CD4-positive, alpha-beta memory T cell (primary cell): ENCODE results near the gene TTC27. TPM values are rescaled to one million over a fixed set of nuclear protein-coding genes. Genes with fewer than 3 reads are reported as not detected.

ENCODE experiments used
- CTCF ChIA-PET: fragments of 350-600 bp; sonication (Branson Sonifier 250); formaldehyde crosslinking; loops from one replicate; lab custom pipeline; 2021; ENCODE audit warnings: inconsistent platforms; ENCODE audit not compliant: partially characterized antibody; lab: Charles Lee
- POLR2A ChIA-PET: fragments of 350-600 bp; sonication (Branson Sonifier 250); formaldehyde crosslinking; loops from one replicate; lab custom pipeline; 2021; ENCODE audit not compliant: partially characterized antibody; lab: Charles Lee
- DNase-seq, 5 donors: peaks; one replicate each; pipeline versions ENCODE4 v3.0.0 to v3.0.0-alpha.2; 2020 to 2022; ENCODE audit warnings: mixed read lengths in 1 of 5
- H3K27ac ChIP-seq: one replicate; pipeline ENCODE4 v1.7.0; 2013; ENCODE audit warnings: low read depth, low read length
- H3K27me3 ChIP-seq: 2 replicates; pipeline ENCODE4 v1.7.0; 2013; ENCODE audit warnings: mild to moderate bottlenecking, low read length, moderate library complexity; ENCODE audit not compliant: insufficient read depth
- H3K36me3 ChIP-seq: 2 replicates; pipeline ENCODE4 v1.7.0; 2013; ENCODE audit warnings: mild to moderate bottlenecking, low read length, moderate library complexity; ENCODE audit not compliant: insufficient read depth
- H3K4me1 ChIP-seq: 2 replicates; pipeline ENCODE4 v1.7.0; 2013; ENCODE audit warnings: mild to moderate bottlenecking, low read length, moderate library complexity; ENCODE audit not compliant: insufficient read depth
- H3K4me3 ChIP-seq, 2 donors: one replicate each; pipeline ENCODE4 v1.7.0; 2013; ENCODE audit warnings: low read length in 2 of 2, mild to moderate bottlenecking in 1 of 2
- H3K9me3 ChIP-seq, 2 donors: one replicate each; pipeline ENCODE4 v1.7.0; 2013; ENCODE audit warnings: low read length in 2 of 2, control low read depth in 1 of 2; ENCODE audit not compliant: control insufficient read depth in 1 of 2
- H3K27ac Mint-ChIP-seq, 7 donors: one replicate each; pipeline ENCODE4 v1.8.0; 2020 to 2021; ENCODE audit warnings: mixed read lengths in 7 of 7, mild to moderate bottlenecking in 6 of 7, inconsistent platforms in 3 of 7, moderate library complexity in 3 of 7
- H3K27me3 Mint-ChIP-seq, 2 donors: one replicate each; pipeline ENCODE4 v1.8.0; 2020 to 2021; ENCODE audit warnings: mixed read lengths in 2 of 2
- H3K36me3 Mint-ChIP-seq, 2 donors: one replicate each; pipeline ENCODE4 v1.8.0; 2020 to 2021; ENCODE audit warnings: mixed read lengths in 2 of 2, inconsistent platforms in 1 of 2, mild to moderate bottlenecking in 1 of 2
- H3K4me1 Mint-ChIP-seq, 4 donors: one replicate each; pipeline ENCODE4 v1.8.0; 2020 to 2021; ENCODE audit warnings: mixed read lengths in 4 of 4, mild to moderate bottlenecking in 1 of 4
- H3K4me3 Mint-ChIP-seq, 8 donors: one replicate each; pipeline ENCODE4 v1.8.0; 2020 to 2021; ENCODE audit warnings: mixed read lengths in 8 of 8, mild to moderate bottlenecking in 7 of 8, moderate library complexity in 6 of 8, inconsistent platforms in 3 of 8
- H3K9me3 Mint-ChIP-seq, 8 donors: one replicate each; pipeline ENCODE4 v1.8.0; 2020 to 2021; ENCODE audit warnings: mixed read lengths in 8 of 8, mild to moderate bottlenecking in 5 of 8, inconsistent platforms in 3 of 8, moderate library complexity in 1 of 8
- intact Hi-C: fragments of 100-400 bp; cut with micrococcal nuclease; formaldehyde crosslinking; loops from one replicate; pipeline ENCODE4 v1.15.1; 2023
- polyA plus RNA-seq, 2 donors: library from polyadenylated mRNA; unstranded; fragments of 300-500 nt; fragmentation: Illumina TruSeq; gene quantifications; one replicate each; pipeline ENCODE4 v1.2.3, GENCODE V29; 2021
- total RNA-seq, 2 experiments: library from RNA; stranded (reverse); gene quantifications; one replicate each; pipeline ENCODE4 v1.2.3, GENCODE V29; 2021

Gene TTC27
- total and polyA plus RNA-seq, 4 experiments from 2014 or later = 20.9 to 27.5 (median 25.3) TPM

DNA sequence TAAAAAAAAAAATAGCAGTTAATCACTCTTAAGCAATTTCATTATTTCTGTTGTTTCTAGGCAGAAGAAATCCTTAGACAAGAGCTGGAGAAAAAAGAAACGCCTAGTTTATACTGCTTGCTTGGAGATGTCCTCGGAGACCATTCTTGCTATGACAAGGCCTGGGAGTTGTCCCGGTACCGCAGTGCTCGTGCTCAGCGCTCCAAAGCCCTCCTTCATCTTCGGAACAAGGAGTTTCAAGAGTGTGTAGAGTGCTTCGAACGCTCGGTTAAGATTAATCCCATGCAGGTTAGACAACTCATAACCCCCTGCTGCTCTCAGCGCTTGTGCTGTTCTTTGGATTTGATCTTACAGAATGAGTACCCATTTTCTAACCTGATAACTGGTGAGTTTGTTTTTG, 130.4 kb downstream of the TTC27 start:
- Mint-ChIP-seq H3K4me3 (no peak overlapping the region), H3K9me3 (no peaks in the 10 kb centered on the region), H3K27ac (no peak overlapping the region), H3K36me3 (peaks cover 37 to 46% of the 10 kb centered on the region in 2 donors), H3K4me1 (peaks cover 9 to 19% (median 11%) of the 10 kb centered on the region in 4 donors), H3K27me3 (no peaks in the 10 kb centered on the region)
- peaks cover 12% of the 10 kb centered on the region for H3K4me1 ChIP-seq
- DNase-seq = no peak
- no peaks in the 10 kb centered on the region for H3K36me3 ChIP-seq
- H3K4me3 ChIP-seq = no peak overlapping the region
- no peaks in the 10 kb centered on the region for H3K27me3 ChIP-seq
- CTCF ChIA-PET = no interaction called here
- no peaks in the 10 kb centered on the region for H3K9me3 ChIP-seq
- H3K27ac ChIP-seq = no peak overlapping the region
- POLR2A ChIA-PET = no interaction called here
- intact Hi-C loops = no loop called here

DNA sequence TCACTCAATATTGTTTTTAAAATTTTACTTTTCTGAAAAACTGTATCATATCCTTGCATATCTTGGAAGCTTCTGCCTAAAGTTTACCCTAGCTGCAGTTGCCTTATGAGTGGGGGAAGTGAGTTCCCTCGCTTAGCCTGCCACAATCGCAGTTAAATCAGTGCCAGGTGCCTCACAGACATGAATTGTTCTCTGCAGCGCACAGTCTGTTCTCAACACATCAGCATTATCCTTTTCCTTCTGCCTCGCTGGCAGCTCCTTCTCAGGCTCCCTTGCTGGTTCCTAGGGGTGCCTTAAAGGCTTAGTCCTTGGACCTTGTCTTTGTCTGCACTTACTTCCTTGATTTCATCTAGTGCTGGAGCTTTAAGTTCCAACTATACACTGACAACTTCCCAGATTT, 132.8 kb downstream of the TTC27 start:
- Mint-ChIP-seq H3K9me3 (no peaks in the 10 kb centered on the region), H3K4me1 (peaks cover 9 to 14% (median 10%) of the 10 kb centered on the region in 4 donors), H3K36me3 (peaks cover 51 to 57% of the 10 kb centered on the region in 2 donors), H3K27ac (peak overlapping the region in 1 of 7 donors; percentile 65), H3K4me3 (no peak overlapping the region), H3K27me3 (no peaks in the 10 kb centered on the region)
- H3K36me3 ChIP-seq = no peaks in the 10 kb centered on the region
- no peaks in the 10 kb centered on the region for H3K9me3 ChIP-seq
- no peak overlapping the region for H3K27ac ChIP-seq
- H3K27me3 ChIP-seq = no peaks in the 10 kb centered on the region
- intact Hi-C loops = no loop called here
- DNase-seq = no peak
- ChIA-PET POLR2A (no interaction called here), CTCF (no interaction called here)
- no peak overlapping the region for H3K4me3 ChIP-seq
- peaks cover 10% of the 10 kb centered on the region for H3K4me1 ChIP-seq

DNA sequence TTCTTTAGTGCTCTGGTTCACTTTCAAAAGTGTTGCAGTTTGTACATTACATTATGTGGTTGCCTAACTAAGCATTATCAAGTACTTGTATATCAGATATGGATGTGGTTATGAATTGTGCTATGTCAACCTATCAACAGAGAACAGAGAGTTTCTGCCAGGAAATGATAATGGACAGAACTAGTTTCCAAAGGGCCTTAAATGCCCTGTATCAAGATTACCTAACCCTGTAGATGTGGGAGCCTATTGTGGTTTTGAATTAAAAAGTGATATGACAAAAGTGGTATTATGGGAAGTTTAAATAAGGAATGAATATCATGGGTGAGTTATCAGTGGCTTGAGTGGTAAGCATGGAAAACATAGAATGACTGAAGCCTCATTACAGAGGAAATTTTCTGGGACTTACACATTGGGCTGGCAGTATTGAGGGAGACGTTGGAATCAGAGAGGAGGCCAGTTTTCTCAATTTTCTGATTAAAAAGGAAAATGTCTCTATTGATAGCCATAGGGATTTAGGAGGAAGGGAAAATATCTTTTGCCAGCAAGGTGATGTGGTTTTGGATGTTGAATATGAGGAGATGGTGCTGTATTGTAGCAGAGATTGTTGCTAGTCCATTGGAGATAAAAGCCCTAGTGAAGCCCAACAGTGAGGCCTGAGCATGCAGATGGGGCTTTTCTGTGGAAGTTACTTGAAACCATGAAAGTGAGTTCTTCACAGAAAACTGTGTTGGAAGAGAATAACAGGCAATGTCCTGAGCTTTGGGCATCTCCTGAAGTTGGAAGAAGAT, 140.7 kb downstream of the TTC27 start:
- Histone ChIP-seq H3K36me3 (no peaks in the 10 kb centered on the region), H3K9me3 (no peaks in the 10 kb centered on the region), H3K27me3 (no peaks in the 10 kb centered on the region), H3K4me3 (no peak overlapping the region), H3K4me1 (no peaks in the 10 kb centered on the region), H3K27ac (no peak overlapping the region)
- POLR2A ChIA-PET = no interaction called here
- H3K27ac Mint-ChIP-seq = no peak overlapping the region
- DNase-seq = no peak
- peaks cover 19 to 32% of the 10 kb centered on the region in 2 donors for H3K36me3 Mint-ChIP-seq
- intact Hi-C loops = no loop called here
- H3K27me3 Mint-ChIP-seq = no peaks in the 10 kb centered on the region
- CTCF ChIA-PET = no interaction called here
- H3K4me3 Mint-ChIP-seq = no peak overlapping the region
- no peaks in the 10 kb centered on the region for H3K4me1 Mint-ChIP-seq
- no peaks in the 10 kb centered on the region for H3K9me3 Mint-ChIP-seq

DNA sequence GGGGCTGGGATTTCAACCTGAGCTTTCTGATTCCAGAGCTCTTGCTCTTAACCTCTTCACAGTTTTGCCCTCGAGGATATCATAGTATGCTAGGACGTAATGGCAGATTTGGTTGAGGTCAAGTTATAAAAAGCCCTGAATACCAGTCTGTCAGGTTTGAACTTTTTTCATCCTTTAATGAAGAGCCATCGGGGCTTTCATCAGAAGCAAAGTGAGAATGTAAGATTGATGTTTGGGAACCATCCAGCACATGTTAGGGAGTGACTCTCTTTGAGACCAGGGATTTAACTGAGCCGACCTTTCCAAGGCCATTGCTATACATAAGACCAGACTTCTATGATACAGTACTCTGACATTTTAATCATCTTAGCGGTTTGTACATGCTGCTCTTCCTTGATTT, 142.5 kb downstream of the TTC27 start:
- ChIA-PET CTCF (interaction anchor here (1.6 kb wide), 1 partner anchor 813 kb away, joined by 3 read pairs; no protein-coding TSS in a partner anchor), POLR2A (no interaction called here)
- no peaks in the 10 kb centered on the region for H3K27me3 ChIP-seq
- DNase-seq = no peak
- H3K36me3 Mint-ChIP-seq = peaks cover 9 to 30% of the 10 kb centered on the region in 2 donors
- no peak overlapping the region for H3K27ac ChIP-seq
- intact Hi-C loops = loop anchor here (5.0 kb wide), 1 partner anchor 812 kb away; no protein-coding TSS in a partner anchor
- no peaks in the 10 kb centered on the region for H3K4me1 ChIP-seq
- H3K36me3 ChIP-seq = no peaks in the 10 kb centered on the region
- H3K9me3 ChIP-seq = no peaks in the 10 kb centered on the region
- peak overlapping the region in 2 of 7 donors; percentile 49 to 50 for H3K27ac Mint-ChIP-seq
- H3K4me3 Mint-ChIP-seq = no peak overlapping the region
- no peak overlapping the region for H3K4me3 ChIP-seq
- H3K4me1 Mint-ChIP-seq = no peaks in the 10 kb centered on the region
- no peaks in the 10 kb centered on the region for H3K27me3 Mint-ChIP-seq
- no peaks in the 10 kb centered on the region for H3K9me3 Mint-ChIP-seq

DNA sequence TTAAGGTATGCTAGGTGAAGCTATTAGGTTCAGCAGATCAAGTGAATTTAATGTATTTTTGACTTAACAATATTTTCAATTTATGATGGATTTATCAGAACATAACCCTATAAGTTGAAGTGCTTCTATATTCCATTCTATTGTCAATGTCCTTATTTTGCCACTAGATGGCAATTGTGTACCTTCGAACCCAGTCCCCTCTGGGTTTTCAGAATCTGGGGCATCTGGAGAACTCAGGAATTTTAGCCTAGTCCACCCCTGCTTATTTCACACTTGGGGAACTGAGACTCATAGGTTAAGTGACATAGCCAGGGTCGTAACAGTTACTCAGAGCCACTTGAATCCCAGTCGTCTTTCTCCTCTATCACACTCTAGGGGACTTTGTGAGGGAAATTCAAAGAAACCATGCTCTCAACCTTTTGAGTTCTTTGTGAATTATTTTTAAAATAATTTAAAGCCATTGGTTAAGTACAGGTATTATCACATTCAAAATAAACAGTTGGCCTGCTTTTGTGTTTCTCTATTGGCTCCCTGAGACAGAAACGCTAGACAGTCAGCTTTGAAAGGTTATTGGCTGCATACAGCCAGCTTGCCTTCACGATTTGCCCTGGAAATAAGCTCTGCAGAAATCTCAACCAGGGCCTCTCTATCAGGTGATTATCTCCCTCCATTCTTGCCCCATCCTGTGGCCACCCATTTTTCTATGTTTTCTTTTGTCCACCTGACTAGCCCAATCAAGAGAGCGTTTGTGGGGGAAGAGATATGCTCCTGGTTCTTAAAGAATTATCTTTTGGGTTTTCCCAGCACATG, 145.0 kb downstream of the TTC27 start:
- ChIA-PET CTCF (no interaction called here), POLR2A (no interaction called here)
- intact Hi-C loops = loop anchor here (5.0 kb wide), 1 partner anchor 809 kb away; no protein-coding TSS in a partner anchor
- H3K9me3 ChIP-seq = no peaks in the 10 kb centered on the region
- Mint-ChIP-seq H3K27me3 (no peaks in the 10 kb centered on the region), H3K27ac (peak overlapping the region in 1 of 7 donors; percentile 7), H3K9me3 (peaks cover 0 to under 1% (median 0%) of the 10 kb centered on the region in 8 donors), H3K36me3 (peaks cover 17 to 44% of the 10 kb centered on the region in 2 donors), H3K4me3 (no peak overlapping the region), H3K4me1 (no peaks in the 10 kb centered on the region)
- no peak overlapping the region for H3K27ac ChIP-seq
- DNase-seq = no peak
- H3K36me3 ChIP-seq = peaks cover 9% of the 10 kb centered on the region
- no peak overlapping the region for H3K4me3 ChIP-seq
- no peaks in the 10 kb centered on the region for H3K4me1 ChIP-seq
- no peaks in the 10 kb centered on the region for H3K27me3 ChIP-seq

DNA sequence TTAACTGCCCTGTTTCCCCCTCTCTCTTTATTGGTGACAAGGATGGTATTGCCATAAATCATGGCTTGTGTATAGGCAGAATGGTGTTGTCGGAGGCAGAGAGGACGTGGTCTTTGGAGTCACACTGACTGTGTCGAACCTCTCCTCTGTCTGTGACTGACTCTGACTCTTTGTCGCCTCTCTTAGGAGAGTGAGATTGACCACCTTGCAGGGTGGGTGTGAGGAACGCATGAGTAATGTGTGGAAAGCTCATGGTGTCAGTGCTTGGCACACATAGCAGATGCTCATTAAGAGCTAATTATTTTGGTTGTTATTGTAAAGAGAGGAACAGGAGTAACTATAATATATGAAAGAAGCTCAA, 145.6 kb downstream of the TTC27 start:
- H3K27ac ChIP-seq = no peak overlapping the region
- peak overlapping the region in 2 of 7 donors; percentile 4 to 7 for H3K27ac Mint-ChIP-seq
- no peaks in the 10 kb centered on the region for H3K27me3 Mint-ChIP-seq
- DNase-seq = no peak
- CTCF ChIA-PET = no interaction called here
- H3K9me3 Mint-ChIP-seq = peaks cover 0 to 7% (median 0%) of the 10 kb centered on the region in 8 donors
- H3K4me1 Mint-ChIP-seq = no peaks in the 10 kb centered on the region
- peaks cover 20 to 50% of the 10 kb centered on the region in 2 donors for H3K36me3 Mint-ChIP-seq
- H3K27me3 ChIP-seq = no peaks in the 10 kb centered on the region
- no peaks in the 10 kb centered on the region for H3K9me3 ChIP-seq
- POLR2A ChIA-PET = no interaction called here
- no peak overlapping the region for H3K4me3 ChIP-seq
- intact Hi-C loops = loop anchor here (5.0 kb wide), 1 partner anchor 809 kb away; no protein-coding TSS in a partner anchor
- no peaks in the 10 kb centered on the region for H3K4me1 ChIP-seq
- H3K36me3 ChIP-seq = peaks cover 10% of the 10 kb centered on the region
- no peak overlapping the region for H3K4me3 Mint-ChIP-seq

DNA sequence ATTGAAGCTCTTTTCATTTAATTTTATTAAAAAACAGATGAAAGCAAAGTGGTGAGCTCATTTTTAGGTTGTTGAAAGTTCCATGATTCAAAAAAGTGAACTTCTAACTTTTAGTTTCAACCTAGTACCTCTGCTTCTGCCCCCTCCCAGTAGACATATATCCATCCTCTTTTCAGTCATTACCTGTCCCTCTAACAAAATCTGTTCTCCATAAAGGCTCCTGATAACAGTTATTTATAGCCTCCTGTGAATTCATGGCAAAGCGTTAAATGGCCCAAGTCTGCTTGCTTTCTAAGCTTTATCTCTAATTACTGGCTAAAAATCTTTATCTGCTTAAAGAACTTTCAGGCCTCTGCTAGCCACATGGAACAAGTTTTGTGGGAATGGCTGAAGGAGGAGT, 148.1 kb downstream of the TTC27 start:
- Histone ChIP-seq H3K4me3 (no peak overlapping the region), H3K4me1 (no peaks in the 10 kb centered on the region), H3K36me3 (peaks cover 10% of the 10 kb centered on the region), H3K27me3 (no peaks in the 10 kb centered on the region), H3K27ac (no peak overlapping the region), H3K9me3 (peaks cover 0 to 1% of the 10 kb centered on the region in 2 donors)
- Mint-ChIP-seq H3K27me3 (no peaks in the 10 kb centered on the region), H3K27ac (peak overlapping the region in 1 of 7 donors; percentile 11), H3K36me3 (peaks cover 35 to 69% of the 10 kb centered on the region in 2 donors), H3K4me3 (no peak overlapping the region), H3K9me3 (peaks cover 0 to 19% (median 13%) of the 10 kb centered on the region in 8 donors), H3K4me1 (no peaks in the 10 kb centered on the region)
- intact Hi-C loops = no loop called here
- DNase-seq = no peak
- CTCF ChIA-PET = no interaction called here
- POLR2A ChIA-PET = no interaction called here
